ENCODE data around the gene PCYT2.
"Not testable (repeated sequence)": the region's sequence is repeated elsewhere in the genome, so short reads cannot be mapped to it uniquely, and the experiment has no call there.

- TF ChIP-seq CTCF, POLR2A (IDR thresholded peaks at IDR 0.05): not testable (repeated sequence)
Measured at GRCh38 chr17:81918333-81918669, 7.1 kb upstream of the PCYT2 start.
